GM03348 (cell line): ENCODE measurements around the gene ARL4A.
"Not testable (repeated sequence)": the region's sequence is repeated elsewhere in the genome, so short reads cannot be mapped to it uniquely, and the experiment has no call there.

ENCODE experiments used
- DNase-seq: peaks from one replicate; pipeline ENCODE4 v3.0.0; 2012; ENCODE audit warnings: low spot score

Gene ARL4A

GRCh38 chr7:12686891-12687717, at the start of gene ARL4A:
ARL4A (plus strand) TSS chr7:12687633; CDS start chr7:12688255, 622 bp downstream.
- peak; percentile 98 for DNase-seq

- DNase-seq: no peak
Observed at GRCh38 chr7:12637819-12638592, 49.4 kb upstream of the ARL4A start.

GRCh38 chr7:12638851-12639456, 48.5 kb upstream of the ARL4A start:
- DNase-seq: peak; percentile 36

- no peak for DNase-seq
Observed at GRCh38 chr7:12640299-12641096, 46.9 kb upstream of the ARL4A start.

GRCh38 chr7:12641196-12641595, 46.2 kb upstream of the ARL4A start:
- DNase-seq: no peak

GRCh38 chr7:12642508-12642907, 44.9 kb upstream of the ARL4A start:
- peak; percentile 19 for DNase-seq

- DNase-seq: peak; percentile 57
Observed at GRCh38 chr7:12643001-12643643, 44.3 kb upstream of the ARL4A start.

- no peak for DNase-seq
Observed at GRCh38 chr7:12643644-12644043, 43.8 kb upstream of the ARL4A start.

GRCh38 chr7:12645212-12645611, 42.2 kb upstream of the ARL4A start:
- not testable (repeated sequence) for DNase-seq

GRCh38 chr7:12646139-12646538, 41.3 kb upstream of the ARL4A start:
- peak; percentile 24 for DNase-seq

- peak; percentile 36 for DNase-seq
Observed at GRCh38 chr7:12647364-12648219, 39.8 kb upstream of the ARL4A start.

GRCh38 chr7:12648704-12649261, 38.6 kb upstream of the ARL4A start:
- no peak for DNase-seq

GRCh38 chr7:12649348-12649747, 38.1 kb upstream of the ARL4A start:
- DNase-seq: no peak

- no peak for DNase-seq
Observed at GRCh38 chr7:12650080-12650479, 37.4 kb upstream of the ARL4A start.

GRCh38 chr7:12653110-12653509, 34.3 kb upstream of the ARL4A start:
- no peak for DNase-seq

GRCh38 chr7:12653518-12653917, 33.9 kb upstream of the ARL4A start:
- no peak for DNase-seq

GRCh38 chr7:12655161-12655560, 32.3 kb upstream of the ARL4A start:
- DNase-seq: no peak

GRCh38 chr7:12660423-12660822, 27.0 kb upstream of the ARL4A start:
- peak; percentile 65 for DNase-seq

- not testable (repeated sequence) for DNase-seq
Observed at GRCh38 chr7:12660986-12661385, 26.4 kb upstream of the ARL4A start.

GRCh38 chr7:12661581-12661980, 25.9 kb upstream of the ARL4A start:
- DNase-seq: no peak
